ENCODE measurements around the gene ZNF784.

Gene ZNF784

DNA sequence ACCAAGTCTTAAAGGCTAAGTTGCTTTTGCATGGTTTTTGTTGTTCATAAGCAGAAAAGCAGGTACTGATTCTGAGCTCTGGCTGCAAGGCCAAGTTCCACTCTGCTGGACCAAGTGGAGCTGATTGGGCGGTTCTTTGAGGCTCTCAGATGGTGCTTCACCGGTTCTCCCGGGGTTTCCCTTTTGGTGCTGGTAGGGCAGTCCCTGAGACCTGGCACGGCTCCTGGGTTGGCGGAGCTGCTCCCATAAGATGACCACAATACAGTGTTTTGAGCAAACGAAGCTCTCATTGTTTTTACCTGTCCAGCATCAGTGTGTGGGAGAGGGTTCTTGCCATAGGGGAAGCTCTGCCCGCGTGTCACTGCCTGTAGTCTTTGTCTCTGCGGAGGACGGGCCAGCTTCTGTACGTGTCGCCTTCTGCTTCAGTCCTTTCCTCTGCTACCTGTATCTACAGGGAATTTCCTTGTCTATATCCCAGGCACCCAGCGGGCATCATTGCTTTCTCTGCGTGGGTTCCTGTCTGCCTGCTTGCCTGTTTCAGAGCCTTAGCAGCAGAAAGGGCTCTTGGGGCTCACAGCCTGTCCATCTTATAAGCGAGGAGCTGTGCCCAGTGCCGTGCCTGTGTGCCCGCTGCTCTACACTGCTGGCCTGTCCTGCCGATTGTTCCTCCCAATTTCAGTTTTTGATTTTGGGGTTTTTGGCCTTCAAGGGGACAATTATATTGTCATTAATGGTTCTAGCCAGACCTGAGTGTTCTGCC is 32.8 kb upstream of the ZNF784 start:
- DNase-seq (ENCODE audit: insufficient read length, low spot score) = no peak
- no peak for FAIRE-seq

DNA sequence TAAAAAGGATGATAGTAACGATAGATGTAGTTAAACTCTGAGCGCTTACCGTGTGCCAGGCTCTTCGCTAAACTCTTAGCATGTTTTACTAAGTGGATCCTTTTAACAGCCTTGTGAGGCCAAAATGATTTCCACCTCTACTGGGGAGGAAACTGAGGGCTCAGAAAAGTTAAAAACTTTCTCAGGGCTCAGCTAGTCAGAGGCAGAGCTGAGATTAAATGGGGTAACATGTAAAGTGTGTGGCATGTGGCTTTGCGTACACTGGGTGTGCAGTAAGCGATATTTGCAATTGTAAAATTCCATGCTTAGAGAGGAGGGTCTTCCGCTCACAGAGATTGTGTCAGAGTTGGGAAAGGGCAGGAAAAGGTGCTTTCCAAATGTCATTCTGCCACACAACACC is 32.2 kb upstream of the ZNF784 start:
- FAIRE-seq (no peak), DNase-seq (ENCODE audit: insufficient read length, low spot score) (no peak)

DNA sequence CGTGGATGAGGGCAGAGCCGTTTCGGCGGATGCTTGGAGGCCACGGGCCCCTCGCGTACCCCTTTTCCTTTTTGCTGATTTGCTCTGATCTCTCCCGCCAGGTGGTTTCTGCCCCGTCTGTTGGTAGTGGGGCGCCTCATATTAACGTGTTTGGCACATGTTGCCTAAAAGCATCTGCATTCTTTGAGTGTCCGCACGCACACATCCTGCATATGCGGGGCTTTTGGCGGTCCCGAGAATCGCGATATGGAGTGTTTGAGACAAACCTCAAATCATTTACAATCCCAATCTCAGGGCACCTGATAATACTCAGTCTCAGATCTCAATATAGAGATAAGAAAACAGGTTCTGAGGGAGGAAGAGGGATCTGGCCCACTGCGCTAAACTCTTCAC is 31.3 kb upstream of the ZNF784 start:
- no peak for FAIRE-seq
- no peak for DNase-seq (ENCODE audit: insufficient read length, low spot score)

DNA sequence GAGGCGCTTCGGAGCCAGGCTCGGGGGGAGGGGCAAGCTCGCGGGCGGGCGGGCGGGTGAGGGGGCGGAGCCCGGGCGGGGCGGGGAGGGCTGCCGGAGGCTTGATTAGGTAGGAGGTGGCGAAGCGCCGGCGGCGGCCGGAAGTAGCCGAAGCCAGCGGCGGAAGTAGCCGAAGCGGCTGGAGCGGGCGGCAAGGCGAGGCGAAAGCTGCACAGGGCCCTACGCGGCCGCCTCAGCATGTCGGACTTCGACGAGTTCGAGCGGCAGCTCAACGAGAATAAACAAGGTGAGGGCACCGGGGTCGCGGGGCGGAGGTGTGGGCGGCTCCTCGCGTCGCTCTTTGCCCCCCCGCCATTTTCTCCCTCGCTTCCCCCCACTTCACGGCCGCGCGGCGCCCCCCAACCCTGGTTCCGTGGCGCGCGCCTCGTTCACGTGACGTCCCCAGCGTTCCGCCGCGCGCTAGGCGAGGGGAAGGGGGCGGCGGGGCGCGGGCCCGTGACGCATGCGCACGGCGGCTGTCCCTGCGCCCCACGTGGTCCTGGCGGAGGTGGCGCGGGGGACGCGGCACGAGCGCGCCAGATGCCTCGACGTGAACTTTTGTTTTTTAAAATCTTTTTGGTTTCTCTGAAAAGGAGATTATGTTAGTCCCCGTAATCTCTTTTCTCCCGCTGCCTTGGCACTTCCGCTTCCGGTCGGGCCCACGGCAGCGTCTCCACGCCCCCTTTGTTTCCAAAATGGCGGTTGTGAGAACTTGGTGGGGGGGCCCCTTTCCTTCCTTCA is 30.7 kb upstream of the ZNF784 start, which contains the start of gene U2AF2:
Gene U2AF2, plus strand, starts transcription at position 168 of the 780 bp plus-strand sequence. Its CDS starts 70 bp downstream, at position 238.
- DNase-seq (ENCODE audit: insufficient read length, low spot score) = peak; percentile 80
- peak; percentile 90 for FAIRE-seq

DNA sequence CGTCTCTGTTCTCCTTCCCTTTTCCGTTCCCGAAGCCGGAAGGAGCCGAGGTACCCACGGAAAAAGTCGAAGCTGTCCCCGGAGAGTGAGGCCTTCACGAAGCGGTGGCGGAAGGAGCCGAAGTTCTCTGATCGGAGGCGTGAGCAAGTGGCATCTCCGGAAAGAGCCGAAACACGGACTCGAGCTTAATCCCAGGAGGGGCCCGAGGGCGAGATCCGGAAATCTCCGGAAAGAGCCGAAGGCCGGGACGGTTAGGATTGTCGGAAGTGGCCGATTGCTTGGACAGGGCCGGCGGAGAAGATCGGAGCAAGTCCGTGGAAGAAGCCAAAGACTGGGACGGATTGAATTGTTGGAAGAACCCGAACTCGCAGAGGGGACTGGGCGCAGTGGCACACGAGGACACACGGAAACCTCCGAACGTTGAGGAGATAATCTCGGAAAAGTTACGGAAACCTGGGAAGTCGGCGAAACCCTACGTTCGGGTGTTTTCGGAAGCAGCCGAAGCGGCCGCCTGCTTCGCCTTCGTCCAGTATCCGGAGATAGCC is 30.0 kb upstream of the ZNF784 start:
- FAIRE-seq = peak; percentile 99

DNA sequence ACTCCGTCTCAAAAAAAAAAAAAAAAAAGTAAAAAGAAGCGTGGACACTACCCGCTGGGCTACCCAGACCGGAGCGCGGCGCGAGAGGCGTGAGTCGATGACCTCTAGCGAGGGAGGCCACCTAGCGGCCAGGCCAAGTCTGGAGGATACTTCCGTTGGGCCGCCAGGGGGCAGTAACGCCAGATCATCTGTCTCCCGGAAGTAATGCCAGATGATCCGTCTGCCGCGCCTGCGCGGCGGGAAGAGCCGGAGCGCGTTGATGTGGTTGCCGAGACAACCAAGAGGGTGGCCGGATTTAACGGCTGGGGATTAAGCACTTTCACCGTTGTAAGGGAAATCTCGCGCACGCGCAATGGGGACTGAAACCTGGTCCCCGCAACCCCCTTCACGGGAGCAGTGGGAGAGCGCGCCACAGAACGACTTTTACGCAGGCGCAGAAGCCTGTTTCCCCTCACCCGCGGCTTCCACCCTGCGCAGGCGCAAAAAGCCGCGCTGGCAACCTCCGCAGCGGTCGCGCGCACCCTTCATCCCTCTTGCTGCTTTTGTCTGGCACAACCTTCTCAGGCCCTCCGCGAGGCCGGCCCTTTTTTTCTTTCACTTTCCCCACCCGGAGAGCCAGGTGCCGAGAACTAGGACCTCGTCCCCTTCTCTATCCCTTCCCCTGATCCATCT is 29.4 kb upstream of the ZNF784 start:
- peak; percentile 95 for DNase-seq (ENCODE audit: insufficient read length, low spot score)
- no peak for FAIRE-seq

More for the DNA sequence above, 30.0 kb upstream of the ZNF784 start:
- DNase-seq (ENCODE audit: insufficient read length, low spot score) = peak; percentile 81

DNA sequence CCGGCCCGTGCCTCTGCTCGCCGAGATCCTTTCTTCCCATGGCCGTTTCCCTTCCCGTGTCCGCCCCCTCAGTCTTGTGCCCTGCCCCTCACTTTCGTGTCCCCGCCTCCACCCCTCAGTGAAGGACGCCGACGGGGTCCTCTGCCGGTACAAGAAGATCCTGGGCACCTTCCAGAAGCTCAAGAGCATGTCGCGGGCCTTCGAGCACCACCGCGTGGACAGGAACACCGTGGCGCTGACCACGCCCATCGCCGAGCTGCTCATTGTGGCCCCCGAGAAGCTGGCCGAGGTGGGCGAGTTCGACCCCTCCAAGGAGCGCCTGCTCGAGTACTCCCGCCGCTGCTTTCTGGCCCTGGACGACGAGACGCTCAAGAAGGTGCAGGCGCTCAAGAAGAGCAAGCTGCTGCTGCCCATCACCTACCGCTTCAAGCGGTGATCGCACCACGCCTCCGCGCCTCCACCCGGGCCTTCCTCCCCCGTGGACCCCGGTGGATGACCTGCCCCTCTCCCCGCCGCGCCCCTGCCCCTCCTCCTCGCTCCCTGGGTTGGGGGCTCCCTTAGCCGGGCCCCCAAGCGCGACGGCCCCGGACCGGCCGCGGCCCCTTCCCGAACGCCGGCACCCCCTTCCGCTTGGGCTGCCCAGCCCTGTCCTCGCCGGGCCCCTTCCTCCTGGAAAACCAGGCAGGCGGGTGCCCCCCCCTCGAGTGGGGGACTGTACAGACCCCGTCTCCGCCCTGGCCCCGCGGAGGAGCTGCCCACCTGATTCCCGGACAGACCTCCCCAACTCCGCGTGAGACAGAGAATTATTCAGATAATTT is 28.2 kb upstream of the ZNF784 start:
- no peak for DNase-seq (ENCODE audit: insufficient read length, low spot score)
- no peak for FAIRE-seq

DNA sequence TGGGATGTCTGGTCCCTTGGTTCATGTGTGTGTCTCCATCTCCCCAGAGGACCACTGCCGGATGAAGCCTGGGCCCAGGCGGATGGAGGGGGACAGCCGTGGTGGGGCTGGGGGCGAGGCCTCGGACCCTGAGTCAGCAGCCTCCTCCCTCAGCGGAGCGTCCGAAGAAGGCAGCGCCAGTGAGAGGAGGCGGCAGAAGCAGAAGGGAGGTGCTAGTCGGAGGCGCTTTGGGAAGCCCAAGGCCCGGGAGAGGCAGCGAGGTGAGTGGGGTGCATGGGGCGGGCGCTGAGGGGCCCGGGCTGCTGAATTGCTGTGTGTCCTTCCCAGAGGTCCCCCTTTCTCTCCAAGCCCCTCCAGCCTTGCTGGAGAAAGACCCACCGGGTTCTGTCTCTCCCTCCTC is 26.9 kb upstream of the ZNF784 start:
- FAIRE-seq = no peak
- no peak for DNase-seq (ENCODE audit: insufficient read length, low spot score)

DNA sequence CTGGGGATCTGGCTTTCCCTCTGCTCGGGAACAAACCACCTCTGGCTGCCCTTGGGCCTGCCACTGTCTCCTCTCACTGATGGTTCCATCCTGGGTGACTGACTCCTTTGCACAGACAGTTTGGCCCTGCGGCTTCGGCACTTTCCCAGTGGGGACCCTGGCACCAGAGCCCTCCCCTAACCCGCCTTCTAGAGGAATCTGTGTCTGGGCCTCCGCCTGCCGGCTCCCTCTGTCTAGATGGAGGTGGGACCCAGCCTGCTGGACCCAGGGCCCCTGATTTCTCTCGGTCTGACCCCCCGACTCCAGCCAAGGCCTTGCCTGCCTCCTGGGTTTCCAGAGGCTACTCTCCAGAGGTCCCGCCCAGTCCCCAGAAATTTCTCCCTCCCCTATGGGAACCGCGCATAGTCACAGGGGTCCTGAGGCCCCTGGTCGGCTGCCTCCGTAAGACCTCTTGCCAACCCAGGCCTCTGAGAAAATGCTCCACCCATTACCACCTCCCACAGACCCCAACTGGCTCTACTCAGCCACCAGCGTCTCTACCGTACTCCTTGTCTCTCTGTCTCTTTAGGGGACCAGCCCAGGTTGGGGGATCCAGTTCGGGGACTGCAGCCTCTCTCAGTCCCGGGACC is 26.4 kb upstream of the ZNF784 start:
- DNase-seq (ENCODE audit: insufficient read length, low spot score) = no peak
- FAIRE-seq = no peak

DNA sequence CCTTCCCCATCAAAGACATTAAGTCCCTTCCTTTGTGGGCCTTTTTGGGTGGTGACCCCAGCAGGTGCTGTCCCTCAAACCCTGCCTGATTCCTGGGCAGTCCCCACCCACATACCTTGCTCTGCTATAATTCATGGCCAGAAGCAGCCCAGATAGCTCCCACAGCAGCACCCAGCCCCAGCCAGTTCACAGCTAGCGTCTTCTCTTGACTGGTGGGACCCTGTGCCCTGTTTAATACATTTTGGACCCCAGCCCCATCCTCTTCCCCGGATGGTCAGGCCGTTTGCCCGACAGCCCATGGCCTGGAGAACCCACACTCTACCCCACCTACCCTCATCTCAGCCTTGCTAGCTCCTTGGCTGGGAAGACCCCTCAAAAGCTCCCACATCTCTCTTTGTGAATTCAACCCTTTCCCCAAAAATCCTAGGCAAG is 25.8 kb upstream of the ZNF784 start:
- no peak for FAIRE-seq
- no peak for DNase-seq (ENCODE audit: insufficient read length, low spot score)

DNA sequence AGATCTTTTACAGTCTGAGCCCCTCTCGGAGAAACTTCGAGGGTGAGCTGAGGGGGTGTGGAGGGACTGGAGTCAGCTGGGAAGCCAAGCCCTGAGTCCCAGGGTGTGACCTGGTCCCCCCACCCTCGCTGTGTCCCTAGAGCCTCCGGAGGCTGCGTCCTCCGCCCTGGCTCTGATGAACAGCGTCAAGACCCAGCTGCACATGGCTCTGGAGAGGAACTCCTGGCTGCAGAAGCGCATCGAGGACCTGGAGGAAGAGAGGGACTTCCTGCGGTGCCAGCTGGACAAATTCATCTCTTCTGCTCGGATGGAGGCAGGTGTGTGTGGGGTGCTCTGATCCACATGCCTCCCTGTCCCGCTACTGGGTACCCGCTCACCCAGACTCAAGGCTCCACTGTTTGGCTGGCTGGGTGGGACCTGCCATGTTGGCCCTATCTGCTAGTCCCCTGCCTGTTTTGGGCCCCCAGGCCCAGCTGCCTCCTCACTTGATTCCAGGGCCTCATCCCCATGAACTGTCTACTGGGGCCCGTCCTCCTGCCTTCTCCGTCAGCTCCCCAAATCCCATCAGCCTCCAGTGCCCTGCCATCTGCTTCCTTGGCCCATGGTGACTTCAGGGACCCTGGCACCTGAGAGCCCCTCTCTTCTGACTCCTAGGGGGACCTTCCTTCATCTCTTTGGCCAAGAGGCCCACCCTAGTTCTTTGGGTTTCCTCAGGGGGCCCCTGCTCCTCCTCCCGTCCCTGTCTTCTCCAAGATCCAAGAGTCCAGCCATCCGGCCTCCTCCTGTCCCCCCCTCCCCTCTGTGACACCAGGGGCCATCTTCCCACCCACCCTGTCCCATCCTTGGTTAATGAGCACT is 25.1 kb upstream of the ZNF784 start:
- FAIRE-seq (no peak), DNase-seq (ENCODE audit: insufficient read length, low spot score) (no peak)

DNA sequence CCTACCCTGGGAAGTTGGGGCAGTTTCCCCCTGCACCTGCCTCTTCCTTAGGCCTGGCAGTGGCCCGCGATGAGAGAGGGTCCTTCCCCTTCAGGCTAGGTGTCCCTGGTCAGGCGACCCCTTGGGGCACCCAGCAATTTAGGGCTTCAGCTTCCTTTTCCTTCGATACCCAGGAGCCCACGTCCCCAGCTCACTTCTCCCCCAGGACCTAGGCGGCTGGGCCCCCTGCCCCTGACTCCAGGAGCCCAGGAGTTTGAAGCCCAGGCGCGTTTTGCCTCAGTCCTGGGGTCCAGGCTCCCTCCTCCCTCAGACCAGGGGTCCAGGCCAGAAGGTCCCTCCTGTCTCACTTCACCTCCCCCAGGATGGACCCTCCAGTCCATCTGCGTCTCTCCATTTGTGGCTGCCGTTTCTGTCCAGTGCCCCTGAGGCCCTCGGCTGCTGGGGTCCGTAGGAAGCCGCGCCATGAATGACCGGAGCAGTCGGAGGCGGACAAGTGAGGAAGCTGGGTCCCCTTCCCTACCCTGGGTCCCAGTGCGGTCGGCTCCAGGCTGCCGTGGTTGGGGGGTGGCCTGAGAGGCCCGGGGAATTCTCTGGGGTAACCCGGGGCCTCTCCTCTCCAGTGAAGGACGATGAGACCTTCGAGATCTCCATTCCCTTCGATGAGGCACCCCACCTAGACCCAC is 24.4 kb upstream of the ZNF784 start:
- FAIRE-seq (no peak), DNase-seq (ENCODE audit: insufficient read length, low spot score) (no peak)

DNA sequence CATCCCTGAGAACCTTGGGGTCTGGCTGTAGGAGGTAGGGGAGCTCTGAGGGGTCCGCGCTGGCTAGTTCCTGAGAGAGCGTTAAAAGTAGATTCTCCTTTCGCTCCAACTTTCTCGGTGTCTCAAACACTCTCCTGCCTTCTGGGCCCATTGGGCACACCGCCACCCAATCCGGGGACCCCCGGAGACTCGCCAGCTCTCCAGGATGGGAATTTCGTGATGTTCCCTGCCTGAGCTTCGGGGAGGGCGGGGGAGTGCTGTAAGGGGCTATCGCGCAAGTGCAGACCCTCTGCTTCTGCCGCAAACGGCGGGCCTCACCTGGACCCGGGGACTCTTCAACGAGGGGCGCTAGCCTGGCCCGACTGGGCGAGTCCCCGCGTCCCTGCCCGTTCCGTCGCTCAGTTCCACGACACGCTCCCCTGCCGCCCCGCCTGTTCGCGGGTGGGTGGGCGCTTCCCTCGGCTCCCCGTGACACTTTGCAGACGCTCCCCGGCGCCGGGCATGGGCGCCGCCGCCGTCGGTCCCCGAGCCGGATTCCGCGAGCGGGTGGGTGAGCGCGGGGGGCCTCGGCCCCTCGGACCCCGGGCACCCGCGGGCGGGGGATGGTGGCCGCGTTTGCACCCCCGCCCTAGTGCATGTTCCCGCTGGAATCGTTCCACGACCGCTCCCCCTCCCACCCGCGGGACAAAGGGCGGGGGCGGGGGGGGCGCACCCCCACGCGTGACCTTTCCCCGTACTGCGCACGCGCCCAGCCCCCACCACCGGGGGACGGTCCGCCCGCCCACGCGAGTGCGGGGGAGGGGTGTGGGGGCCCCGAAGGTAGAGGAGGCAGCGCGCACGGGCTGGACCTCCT is 23.6 kb upstream of the ZNF784 start, which contains the start of gene CCDC106:
Gene CCDC106, plus strand, starts transcription at position 481 of the 853 bp plus-strand sequence. CDS start 835 bp downstream, outside the sequence.
- DNase-seq (ENCODE audit: insufficient read length, low spot score) (no peak), FAIRE-seq (peak; percentile 79)

DNA sequence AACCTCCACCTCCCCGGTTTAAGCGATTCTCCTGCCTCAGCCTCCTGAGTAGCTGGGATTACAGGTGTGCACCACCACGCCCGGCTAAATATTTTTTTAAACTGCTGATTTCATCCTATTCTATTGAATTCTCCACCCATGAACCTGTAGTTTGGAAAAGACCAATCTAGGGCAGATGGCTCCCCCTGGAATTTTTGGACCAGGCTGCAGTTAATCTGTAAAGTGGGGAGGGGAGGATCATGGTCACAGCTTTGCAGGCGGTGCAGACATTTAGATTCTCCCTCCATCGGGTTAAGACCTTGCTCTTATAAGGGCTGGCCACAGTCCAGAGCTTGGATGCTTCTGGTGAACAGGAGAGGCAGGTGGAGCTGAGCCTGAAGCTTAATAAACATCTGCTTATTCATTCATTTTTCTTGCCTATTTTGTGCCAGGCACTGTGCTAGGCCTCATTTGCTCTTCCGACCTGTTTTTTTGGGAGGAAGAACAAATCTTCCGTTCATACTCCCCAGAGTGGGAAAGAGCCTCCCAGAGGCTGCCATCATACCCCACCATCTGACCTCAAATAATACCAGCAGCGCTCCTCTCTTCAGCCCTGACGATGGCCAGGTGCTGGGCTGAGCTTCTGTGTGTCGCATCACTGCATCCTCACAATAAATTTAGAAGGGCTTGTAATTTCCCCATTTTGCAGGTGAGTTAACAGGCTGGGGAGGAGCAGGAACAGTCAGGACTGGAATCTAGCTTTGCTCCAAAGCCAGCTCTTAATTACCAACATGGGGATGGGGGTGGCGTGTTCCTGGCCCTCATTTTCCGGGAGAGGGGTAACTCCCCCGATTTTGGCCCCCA is 22.7 kb upstream of the ZNF784 start:
- FAIRE-seq = peak; percentile 84
- no peak for DNase-seq (ENCODE audit: insufficient read length, low spot score)

DNA sequence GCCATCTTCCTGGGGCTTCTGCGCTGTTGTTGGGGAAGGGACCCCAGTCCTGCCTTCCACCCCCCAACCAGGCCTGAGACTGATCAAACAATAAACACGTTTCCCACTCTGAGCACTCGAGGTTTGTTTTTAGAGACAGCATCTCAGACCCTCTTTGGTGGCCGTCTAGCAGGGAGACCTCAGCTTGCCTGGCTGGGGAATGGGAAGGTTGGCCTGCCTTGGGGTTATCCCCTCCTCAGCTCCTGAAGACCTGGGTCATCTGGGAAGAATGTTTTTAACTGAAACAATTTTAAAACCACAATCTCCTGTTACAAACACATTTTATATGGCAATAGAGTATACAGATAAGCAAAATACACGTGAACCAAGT is 21.1 kb upstream of the ZNF784 start:
- FAIRE-seq (no peak), DNase-seq (ENCODE audit: insufficient read length, low spot score) (no peak)

DNA sequence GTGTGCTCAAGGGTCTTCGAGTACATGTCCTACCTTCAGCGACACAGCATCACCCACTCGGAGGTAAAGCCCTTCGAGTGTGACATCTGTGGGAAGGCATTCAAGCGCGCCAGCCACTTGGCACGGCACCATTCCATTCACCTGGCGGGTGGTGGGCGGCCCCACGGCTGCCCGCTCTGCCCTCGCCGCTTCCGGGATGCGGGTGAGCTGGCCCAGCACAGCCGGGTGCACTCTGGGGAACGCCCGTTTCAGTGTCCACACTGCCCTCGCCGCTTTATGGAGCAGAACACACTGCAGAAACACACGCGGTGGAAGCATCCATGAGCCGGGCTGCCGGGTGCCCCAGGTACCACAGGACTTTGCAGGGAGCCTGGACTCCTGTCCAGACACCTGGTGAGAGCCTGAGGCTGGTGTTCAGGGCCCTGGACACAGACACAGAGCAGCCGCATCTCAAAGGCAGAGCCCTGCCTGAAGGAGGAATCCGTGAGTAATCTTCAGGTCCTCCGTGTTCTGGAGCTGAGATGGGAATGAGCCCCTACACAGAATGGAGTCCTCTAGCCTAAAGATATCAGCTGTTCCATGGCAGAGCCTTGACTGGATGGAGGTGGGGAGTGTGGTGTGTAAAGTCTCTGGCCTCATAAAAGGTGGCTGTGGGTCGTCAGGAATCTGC is 20.6 kb upstream of the ZNF784 start:
- no peak for FAIRE-seq
- DNase-seq (ENCODE audit: insufficient read length, low spot score) = no peak
